Stimulated activated CD4-positive, alpha-beta T cell treated with anti-CD3 and anti-CD28 coated beads, Interleukin-15, amount 100 ng/mL, for 1 hour (primary cell): ENCODE measurements around the gene COPRS.
"Not testable (repeated sequence)": the region's sequence is repeated elsewhere in the genome, so short reads cannot be mapped to it uniquely, and the experiment has no call there.

Source experiments
- DNase-seq, 2 donors: peaks; one replicate each; pipeline ENCODE4 v3.0.0-alpha.2; 2020; ENCODE audit warnings: low read depth in 1 of 2, low spot score in 1 of 2

The COPRS gene

DNA sequence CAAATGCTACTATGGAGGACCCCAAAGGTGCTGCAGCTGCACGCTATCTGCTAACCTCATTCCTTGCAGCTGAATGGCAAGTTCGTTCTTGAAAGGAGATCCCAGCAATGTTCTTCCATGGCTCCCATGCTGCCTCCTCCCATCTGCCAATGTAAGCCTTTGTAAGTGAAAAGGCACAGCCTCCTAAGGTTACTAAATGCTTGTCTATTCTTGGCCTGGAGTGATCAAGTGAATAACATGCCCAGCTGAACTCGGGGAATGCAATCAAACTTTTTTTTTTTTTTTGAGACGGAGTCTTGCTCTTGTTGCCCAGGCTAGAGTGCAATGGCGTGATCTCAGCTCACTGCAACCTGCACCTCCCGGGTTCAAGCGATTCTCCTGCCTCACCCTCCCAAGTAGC, 49.2 kb downstream of the COPRS start:
- DNase-seq: not testable (repeated sequence)

DNA sequence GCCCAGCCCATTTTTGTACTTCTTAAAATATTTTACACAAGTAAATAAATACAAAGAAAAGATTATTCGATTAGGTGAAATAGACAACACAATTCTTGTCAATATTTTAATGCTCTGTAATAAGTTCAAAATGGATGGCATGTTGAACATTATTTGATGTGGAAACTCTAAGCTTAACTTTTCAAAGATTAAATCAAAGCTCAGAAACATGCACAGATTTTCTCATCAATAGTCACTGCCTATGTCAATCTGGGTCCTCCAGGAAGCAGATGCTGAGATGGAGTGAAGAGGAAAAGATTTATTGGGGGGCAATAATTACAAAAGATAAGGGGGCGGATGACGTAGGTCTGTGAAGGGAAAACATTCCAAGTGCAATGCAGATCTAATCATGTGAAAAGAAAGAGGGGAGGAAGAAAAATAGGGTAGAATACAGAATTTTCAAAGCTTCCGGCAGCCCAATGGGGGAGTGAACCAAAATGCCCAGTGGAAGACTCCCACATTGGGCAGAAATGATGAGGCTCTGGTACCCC, 50.5 kb downstream of the COPRS start:
- DNase-seq: no peak

DNA sequence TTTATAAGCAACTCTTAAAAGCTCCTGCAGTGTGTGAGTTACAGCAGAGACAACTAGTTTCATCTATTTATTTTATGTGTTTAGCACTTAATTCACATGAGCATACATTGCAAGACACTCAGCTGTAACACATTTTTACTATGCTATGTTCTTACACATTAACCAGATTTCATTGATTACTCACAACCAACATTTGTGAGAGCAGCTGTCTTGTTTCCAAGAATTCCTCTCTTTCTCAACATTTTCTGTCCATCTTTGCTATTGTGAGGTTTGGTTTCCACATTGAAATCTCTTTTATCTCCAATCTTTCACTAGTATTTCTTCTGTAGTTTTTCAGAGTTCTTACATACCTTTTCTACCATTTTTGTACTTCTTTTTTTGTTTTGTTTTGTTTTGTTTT, 51.2 kb downstream of the COPRS start:
- DNase-seq: no peak

DNA sequence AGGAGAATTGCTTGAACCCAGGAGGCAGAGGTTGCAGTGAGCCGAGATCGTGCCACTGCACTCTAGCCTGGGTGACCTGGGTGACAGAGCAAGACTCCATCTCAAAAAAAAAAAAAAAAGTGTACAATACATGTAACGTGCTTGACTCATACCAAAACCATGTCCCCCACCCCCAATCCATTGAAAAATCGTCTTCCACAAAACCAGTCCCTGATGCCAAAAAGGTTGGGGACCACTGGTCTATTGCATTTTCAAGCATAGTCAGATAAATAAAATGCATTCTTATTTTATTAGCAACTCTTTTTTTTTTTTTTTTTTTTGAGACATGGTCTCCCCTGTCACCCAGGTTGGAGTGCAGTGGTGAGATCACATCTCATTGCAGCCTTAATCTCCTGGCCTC, 52.1 kb downstream of the COPRS start:
- DNase-seq: no peak

DNA sequence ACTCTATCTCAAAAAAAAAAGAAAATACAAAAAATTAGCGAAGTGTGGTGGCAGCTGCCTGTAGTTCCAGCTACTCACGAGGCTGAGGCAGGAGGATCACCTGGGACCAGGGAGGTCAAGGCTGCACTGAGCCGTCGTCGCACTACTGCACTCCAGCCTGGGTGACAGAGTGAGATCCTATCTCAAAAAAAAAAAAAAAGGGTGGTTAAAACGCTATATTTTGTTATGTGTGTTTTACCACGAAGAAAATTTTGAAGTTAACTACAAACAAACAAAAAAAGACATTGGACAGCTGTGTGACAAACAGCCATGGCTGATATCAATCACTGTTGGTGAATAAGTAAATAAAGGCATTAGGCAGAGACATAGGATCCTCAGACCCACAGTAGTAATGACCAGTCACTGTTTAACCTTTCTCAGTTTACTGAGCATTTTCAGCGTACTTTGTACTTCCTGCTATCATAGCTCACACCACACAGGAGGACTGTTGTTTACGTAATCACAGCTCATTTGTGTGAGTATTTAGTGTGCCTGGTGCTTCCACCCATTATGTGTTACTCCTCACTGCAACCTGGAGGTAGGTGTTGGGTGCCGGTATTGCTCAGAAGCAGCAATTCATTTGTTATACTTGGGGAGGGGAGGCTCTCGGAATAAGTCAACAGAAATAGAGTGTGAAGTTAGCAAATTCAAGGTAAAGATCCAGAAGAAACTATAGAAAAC, 55.4 kb downstream of the COPRS start:
- no peak for DNase-seq

DNA sequence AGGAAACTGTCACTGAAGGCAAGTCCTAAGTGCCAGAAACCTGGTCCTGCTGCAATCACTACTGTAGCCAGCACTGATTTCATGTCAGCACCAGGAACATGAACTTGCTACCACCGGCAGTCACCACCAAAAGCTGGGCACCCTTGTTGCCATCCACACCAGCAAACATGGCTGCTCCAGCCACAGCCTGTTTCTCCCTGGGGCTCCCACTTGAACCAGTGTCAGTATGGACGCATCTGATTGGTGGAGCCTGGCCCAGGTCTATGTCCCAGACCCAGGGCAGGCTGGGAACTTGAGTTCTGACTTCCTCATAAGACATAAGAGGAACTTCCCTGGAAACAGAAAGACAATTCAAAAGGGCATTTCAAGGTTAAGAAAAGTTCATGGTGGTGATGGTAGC, 56.5 kb downstream of the COPRS start:
- no peak for DNase-seq
